HUES64 (cell line): Measurements from ENCODE around the gene CGB2.

Experiments used
- H3K27ac ChIP-seq: 2 replicates; pipeline ENCODE4 v1.7.0; 2013; ENCODE audit warnings: low read depth, low read length, inconsistent platforms
- H3K27me3 ChIP-seq: 2 replicates; pipeline ENCODE4 v1.6.1; 2013; ENCODE audit warnings: mild to moderate bottlenecking, low read length; ENCODE audit not compliant: insufficient read depth
- H3K36me3 ChIP-seq: 2 replicates; pipeline ENCODE4 v1.6.1; 2013; ENCODE audit warnings: mild to moderate bottlenecking, low read length; ENCODE audit not compliant: insufficient read depth
- H3K4me1 ChIP-seq: 2 replicates; pipeline ENCODE4 v1.6.1; 2013; ENCODE audit warnings: mild to moderate bottlenecking, low read length, moderate library complexity; ENCODE audit not compliant: insufficient read depth
- H3K4me3 ChIP-seq: 2 replicates; pipeline ENCODE4 v1.5.1; 2013; ENCODE audit warnings: mild to moderate bottlenecking, low read length, moderate library complexity
- H3K9ac ChIP-seq: 2 replicates; pipeline ENCODE4 v1.6.1; 2013; ENCODE audit warnings: mild to moderate bottlenecking, low read depth, low read length
- H3K9me3 ChIP-seq: 2 replicates; pipeline ENCODE4 v1.6.1; 2013; ENCODE audit warnings: low read depth, low read length; ENCODE audit not compliant: insufficient read depth
- WGBS: fragments of 150-250, 120-280 bp; methylation state at CpG from one replicate; pipeline ENCODE4 v1.1.7; 2013; ENCODE audit warnings: missing lambda C conversion rate; 5-methylcytosine and 5-hydroxymethylcytosine counted together

CGB2 gene

GRCh38 chr19:48992581-48993174, 39.0 kb upstream of the CGB2 start:
- Histone ChIP-seq H3K36me3 (peaks cover 20% of the 10 kb centered on the region), H3K4me1 (no peaks in the 10 kb centered on the region; the same call in 1 of the 2 replicates), H3K27ac (peak overlapping the region; percentile 59; the same call in 1 of the 2 replicates), H3K9ac (peak overlapping the region; percentile 73), H3K27me3 (no peaks in the 10 kb centered on the region), H3K4me3 (peak overlapping the region; percentile 80), H3K9me3 (no peaks in the 10 kb centered on the region)
- WGBS, result 1% methylated on average over 20 of the region's 20 CpGs

- WGBS, result under 1% methylated on average over 56 of the region's 56 CpGs
- no peaks in the 10 kb centered on the region; the same call in 1 of the 2 replicates for H3K4me1 ChIP-seq
- H3K9me3 ChIP-seq, result no peaks in the 10 kb centered on the region
- H3K36me3 ChIP-seq, result peaks cover 15% of the 10 kb centered on the region
- peak within 1 kb of the TSS; percentile 84 for H3K27ac ChIP-seq
- no peaks in the 10 kb centered on the region for H3K27me3 ChIP-seq
- H3K4me3 ChIP-seq, result peak within 1 kb of the TSS; percentile 80
- H3K9ac ChIP-seq, result peak within 1 kb of the TSS; percentile 73
Observed at GRCh38 chr19:48993175-48994034, 38.3 kb upstream of the CGB2 start, which contains the start of the genes GYS1 and RUVBL2. Gene GYS1 (minus strand): TSS chr19:48993309. CDS start chr19:48993112, 197 bp downstream. Gene RUVBL2 (plus strand): TSS chr19:48993887. CDS start chr19:48993912, 25 bp downstream.

GRCh38 chr19:48994035-48994386, 37.7 kb upstream of the CGB2 start:
- Histone ChIP-seq H3K27ac (no peak overlapping the region), H3K27me3 (no peaks in the 10 kb centered on the region), H3K9me3 (no peaks in the 10 kb centered on the region), H3K36me3 (peaks cover 11% of the 10 kb centered on the region; the same call in 1 of the 2 replicates), H3K9ac (peak overlapping the region; percentile 72), H3K4me1 (no peaks in the 10 kb centered on the region; the same call in 1 of the 2 replicates), H3K4me3 (peak overlapping the region; percentile 80)
- 2% methylated on average over 13 of the region's 13 CpGs for WGBS

GRCh38 chr19:48997972-48998371, 33.7 kb upstream of the CGB2 start:
- 83% methylated on average over 5 of the region's 5 CpGs for WGBS
- Histone ChIP-seq H3K27ac (no peak overlapping the region), H3K36me3 (peaks cover 14% of the 10 kb centered on the region), H3K27me3 (no peaks in the 10 kb centered on the region), H3K4me1 (no peaks in the 10 kb centered on the region; the same call in 1 of the 2 replicates), H3K4me3 (no peak overlapping the region), H3K9me3 (no peaks in the 10 kb centered on the region), H3K9ac (no peak overlapping the region)

GRCh38 chr19:48999481-49000325, 32.0 kb upstream of the CGB2 start:
- Histone ChIP-seq H3K27ac (peak overlapping the region; percentile 4; the same call in 1 of the 2 replicates), H3K4me3 (no peak overlapping the region), H3K4me1 (no peaks in the 10 kb centered on the region), H3K27me3 (no peaks in the 10 kb centered on the region), H3K9me3 (no peaks in the 10 kb centered on the region), H3K9ac (no peak overlapping the region), H3K36me3 (peaks cover 32% of the 10 kb centered on the region)
- 49% methylated on average over 15 of the region's 16 CpGs for WGBS

GRCh38 chr19:49004133-49004532, 27.6 kb upstream of the CGB2 start:
- no peak overlapping the region for H3K27ac ChIP-seq
- H3K4me3 ChIP-seq, result no peak overlapping the region
- WGBS, result 96% methylated on average over 15 of the region's 15 CpGs
- no peak overlapping the region for H3K9ac ChIP-seq
- H3K4me1 ChIP-seq, result no peaks in the 10 kb centered on the region
- no peaks in the 10 kb centered on the region for H3K9me3 ChIP-seq
- H3K36me3 ChIP-seq, result peaks cover 61% of the 10 kb centered on the region
- H3K27me3 ChIP-seq, result no peaks in the 10 kb centered on the region

GRCh38 chr19:49004964-49005614, 26.6 kb upstream of the CGB2 start:
- H3K4me1 ChIP-seq, result no peaks in the 10 kb centered on the region
- no peaks in the 10 kb centered on the region for H3K9me3 ChIP-seq
- H3K27me3 ChIP-seq, result no peaks in the 10 kb centered on the region
- H3K36me3 ChIP-seq, result peaks cover 70% of the 10 kb centered on the region
- H3K9ac ChIP-seq, result no peak overlapping the region
- 94% methylated on average over 7 of the region's 7 CpGs for WGBS
- H3K27ac ChIP-seq, result no peak overlapping the region
- no peak overlapping the region for H3K4me3 ChIP-seq

GRCh38 chr19:49006905-49007304, 24.8 kb upstream of the CGB2 start:
- H3K27ac ChIP-seq, result no peak overlapping the region
- H3K4me1 ChIP-seq, result no peaks in the 10 kb centered on the region
- H3K27me3 ChIP-seq, result no peaks in the 10 kb centered on the region
- peaks cover 80% of the 10 kb centered on the region for H3K36me3 ChIP-seq
- 97% methylated on average over 22 of the region's 22 CpGs for WGBS
- no peak overlapping the region for H3K4me3 ChIP-seq
- H3K9me3 ChIP-seq, result no peaks in the 10 kb centered on the region
- no peak overlapping the region for H3K9ac ChIP-seq

GRCh38 chr19:49009828-49010227, 21.9 kb upstream of the CGB2 start:
- H3K36me3 ChIP-seq, result peaks cover 75% of the 10 kb centered on the region
- 95% methylated on average over 18 of the region's 18 CpGs for WGBS
- no peaks in the 10 kb centered on the region for H3K27me3 ChIP-seq
- H3K27ac ChIP-seq, result no peak overlapping the region
- no peaks in the 10 kb centered on the region for H3K9me3 ChIP-seq
- no peaks in the 10 kb centered on the region for H3K4me1 ChIP-seq
- H3K4me3 ChIP-seq, result no peak overlapping the region
- no peak overlapping the region for H3K9ac ChIP-seq

GRCh38 chr19:49010453-49010852, 21.2 kb upstream of the CGB2 start:
- Histone ChIP-seq H3K27ac (no peak overlapping the region), H3K27me3 (no peaks in the 10 kb centered on the region), H3K36me3 (peaks cover 75% of the 10 kb centered on the region), H3K9me3 (no peaks in the 10 kb centered on the region), H3K9ac (no peak overlapping the region), H3K4me1 (no peaks in the 10 kb centered on the region), H3K4me3 (no peak overlapping the region)
- WGBS, result 92% methylated on average over 18 of the region's 18 CpGs
